SK-N-SH (cell line): ENCODE data around the gene LRRN4. TPM values are rescaled to one million over a fixed set of nuclear protein-coding genes. Genes with fewer than 3 reads are reported as not detected.

Experiments
- CTCF ChIA-PET: fragments of 300-600, 350-600 bp; formaldehyde crosslinking; extraction: SDS; loops from one replicate; lab custom pipeline; 2021; lab: Yijun Ruan, JAX
- POLR2A ChIA-PET: fragments of 350-600 bp; sonication (Branson Sonifier 250); formaldehyde crosslinking; extraction: SDS; loops from one replicate; lab custom pipeline; 2020; ENCODE audit warnings: antibody characterized with exemption, inconsistent platforms; lab: Yijun Ruan, JAX
- DNase-seq: peaks from one replicate; pipeline ENCODE4 v3.0.0; 2012
- H2AFZ ChIP-seq: fragments of 200-600 bp; sonication (generic); 2 replicates; pipeline ENCODE4 v1.8.1; 2016; ENCODE audit warnings: antibody characterized with exemption, mild to moderate bottlenecking, low read depth
- H3F3A ChIP-seq: fragments of 200-600 bp; sonication (generic); replicated peaks from 2 replicates; pipeline ENCODE3; 2016; ENCODE audit warnings: antibody characterized with exemption, mild to moderate bottlenecking; ENCODE audit not compliant: insufficient read depth
- H3K27ac ChIP-seq, 2 experiments: fragments of 200-500 bp in 1 of 2; fragments of 200-600 bp in 1 of 2; sonication (Bioruptor generic) in 1 of 2; sonication (generic), shearing (Covaris generic) in 1 of 2; 2 replicates each; pipeline versions ENCODE4 v1.5.1 to v1.6.1; 2014 to 2016; ENCODE audit warnings: low read depth in 2 of 2, inconsistent platforms in 1 of 2, low read length in 1 of 2, mild to moderate bottlenecking in 1 of 2, mixed read lengths in 1 of 2
- H3K27me3 ChIP-seq: fragments of 200-600 bp; sonication (generic), shearing (Covaris generic); 2 replicates; pipeline ENCODE4 v1.6.1; 2016; ENCODE audit warnings: mixed run types; ENCODE audit not compliant: insufficient read depth
- H3K36me3 ChIP-seq, 2 experiments: fragments of 200-500 bp in 1 of 2; fragments of 200-600 bp in 1 of 2; sonication (Bioruptor generic) in 1 of 2; sonication (generic) in 1 of 2; replicated peaks in 1 of 2; 2 replicates each; pipeline versions ENCODE3 to v1.5.1; 2014 to 2016; ENCODE audit warnings: low read length in 1 of 2, mild to moderate bottlenecking in 1 of 2; ENCODE audit not compliant: insufficient read depth in 2 of 2, control insufficient read depth in 1 of 2
- H3K4me1 ChIP-seq, 2 experiments: fragments of 200-500 bp in 1 of 2; fragments of 200-600 bp in 1 of 2; sonication (Bioruptor generic) in 1 of 2; sonication (generic), shearing (Covaris generic) in 1 of 2; 2 replicates each; pipeline versions ENCODE4 v1.5.1 to v1.6.1; 2014 to 2016; ENCODE audit warnings: low read depth in 1 of 2, low read length in 1 of 2, mixed run types in 1 of 2; ENCODE audit not compliant: insufficient read depth in 2 of 2, control insufficient read depth in 1 of 2
- H3K4me2 ChIP-seq: fragments of 200-600 bp; sonication (generic), shearing (Covaris generic); 2 replicates; pipeline ENCODE4 v1.6.1; 2017; ENCODE audit warnings: mixed run types
- H3K4me3 ChIP-seq, 2 experiments: fragments of 200-500 bp in 1 of 2; fragments of 200-600 bp in 1 of 2; sonication (Bioruptor generic) in 1 of 2; sonication (generic), shearing (Covaris generic) in 1 of 2; 2 replicates each; pipeline versions ENCODE4 v1.5.1 to v1.8.1; 2014 to 2016; ENCODE audit warnings: low read depth in 2 of 2, inconsistent platforms in 1 of 2, low read length in 1 of 2, mild to moderate bottlenecking in 1 of 2, mixed read lengths in 1 of 2, moderate library complexity in 1 of 2
- H3K79me2 ChIP-seq: fragments of 200-600 bp; sonication (generic); 2 replicates; pipeline ENCODE4 v1.8.1; 2017; ENCODE audit warnings: mild to moderate bottlenecking; ENCODE audit not compliant: insufficient read depth
- H3K9ac ChIP-seq: fragments of 200-600 bp; sonication (generic); 2 replicates; pipeline ENCODE4 v1.6.1; 2017; ENCODE audit warnings: mixed run types
- H3K9me2 ChIP-seq: fragments of 200-600 bp; sonication (generic); 2 replicates; pipeline ENCODE4 v1.6.1; 2017; ENCODE audit warnings: mixed run types
- H3K9me3 ChIP-seq: fragments of 200-600 bp; sonication (generic); 2 replicates; pipeline ENCODE4 v1.6.1; 2017; ENCODE audit warnings: mixed run types, mild to moderate bottlenecking, moderate library complexity
- H4K20me1 ChIP-seq: fragments of 200-600 bp; sonication (generic); 2 replicates; pipeline ENCODE4 v1.6.1; 2017; ENCODE audit warnings: mild to moderate bottlenecking, mixed run types; ENCODE audit not compliant: insufficient read depth
- ELF1 ChIP-seq: IDR thresholded peaks from 2 replicates; pipeline ENCODE4 v1.4.0; 2012
- FOXJ3 ChIP-seq: sonication (generic); formaldehyde crosslinking; IDR thresholded peaks from 2 replicates; pipeline ENCODE4 v1.5.1; 2020; ENCODE audit warnings: mild to moderate bottlenecking, missing genetic modification reagents
- MEF2A ChIP-seq: IDR thresholded peaks from 2 replicates; pipeline ENCODE4 v1.4.0; 2012; ENCODE audit warnings: low read depth, borderline replicate concordance
- NFIC ChIP-seq: IDR thresholded peaks from 2 replicates; pipeline ENCODE4 v1.4.0; 2012; ENCODE audit warnings: borderline replicate concordance
- RAD21 ChIP-seq: IDR thresholded peaks from 2 replicates; pipeline ENCODE4 v1.6.1; 2012; ENCODE audit warnings: mild to moderate bottlenecking, low read length
- RXRA ChIP-seq: IDR thresholded peaks from 2 replicates; pipeline ENCODE4 v1.4.0; 2012; ENCODE audit warnings: low read depth, mild to moderate bottlenecking, borderline replicate concordance
- SIN3A ChIP-seq: IDR thresholded peaks from 2 replicates; pipeline ENCODE4 v1.6.1; 2012; ENCODE audit warnings: low read depth, mild to moderate bottlenecking, low read length, moderate library complexity, borderline replicate concordance
- SMC3 ChIP-seq: IDR thresholded peaks from 2 replicates; pipeline ENCODE4 v1.6.1; 2012; ENCODE audit warnings: low read depth, low read length, improper control_type of control experiment
- TAF1 ChIP-seq: IDR thresholded peaks from 2 replicates; pipeline ENCODE4 v1.6.1; 2012; ENCODE audit warnings: low read depth, mild to moderate bottlenecking, low read length, moderate library complexity, borderline replicate concordance
- TEAD4 ChIP-seq: IDR thresholded peaks from 2 replicates; pipeline ENCODE4 v1.4.0; 2012; ENCODE audit warnings: mild to moderate bottlenecking, borderline replicate concordance; ENCODE audit not compliant: insufficient read depth
- WGBS: methylation state at CpG from one replicate; pipeline ENCODE4 v1.1.6; 2017; ENCODE audit warnings: low lambda C conversion rate; 5-methylcytosine and 5-hydroxymethylcytosine counted together
- polyA plus RNA-seq, 3 experiments: library from polyadenylated mRNA; depleted of rRNA; stranded (reverse); fragments of >200 nt; gene quantifications; 2 replicates each; pipeline ENCODE4 v1.2.3, GENCODE V29; 2012
- TF ChIP-seq, protein P1 (sequence below): fragments of 200-600 bp; sonication (generic); IDR thresholded peaks from 2 replicates; pipeline ENCODE4 v1.6.1; 2017; ENCODE audit warnings: antibody characterized with exemption, mild to moderate bottlenecking, moderate library complexity
- TF ChIP-seq, protein P2 (sequence below): IDR thresholded peaks from 2 replicates; pipeline ENCODE4 v1.4.0; 2012; ENCODE audit warnings: low read depth, borderline replicate concordance
- TF ChIP-seq, protein P3 (sequence below): fragments of 150-350 bp; IDR thresholded peaks from 2 replicates; pipeline ENCODE4 v1.6.1; 2016; ENCODE audit warnings: mild to moderate bottlenecking, low read depth, low read length
- TF ChIP-seq, protein P4 (sequence below): fragments of 150-350 bp; IDR thresholded peaks from 2 replicates; pipeline ENCODE4 v1.6.1; 2017; ENCODE audit warnings: antibody characterized with exemption, low read length, low read depth, borderline replicate concordance

The LRRN4 gene
- polyA plus RNA-seq, 1 of the 3 experiments (the other 2 are of a cell fraction): 0.05 TPM

DNA sequence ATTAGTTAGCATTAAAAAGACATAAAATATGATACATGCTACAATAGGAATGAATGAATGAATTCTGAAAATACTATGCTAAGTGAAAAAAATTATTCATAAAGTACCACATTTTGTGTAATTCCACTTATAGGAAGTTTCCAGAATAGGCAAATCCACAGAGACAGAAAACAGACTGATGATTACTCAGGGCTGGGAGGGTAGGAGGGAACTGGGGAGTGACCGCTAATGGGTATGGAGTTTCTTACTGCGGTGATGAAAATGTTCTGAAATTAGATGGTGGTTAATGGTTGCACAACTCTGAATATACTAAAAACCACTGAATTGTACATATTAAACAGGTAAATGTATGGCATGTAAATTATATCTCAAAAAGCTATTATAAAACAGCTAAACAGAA, 46.4 kb upstream of the LRRN4 start:
- ChIA-PET POLR2A (no interaction called here), CTCF (interaction anchor here (0.6 kb wide), 1 partner anchor 1535 kb away, joined by 3 read pairs; no protein-coding TSS in a partner anchor)
- TF ChIP-seq, protein P1, sequence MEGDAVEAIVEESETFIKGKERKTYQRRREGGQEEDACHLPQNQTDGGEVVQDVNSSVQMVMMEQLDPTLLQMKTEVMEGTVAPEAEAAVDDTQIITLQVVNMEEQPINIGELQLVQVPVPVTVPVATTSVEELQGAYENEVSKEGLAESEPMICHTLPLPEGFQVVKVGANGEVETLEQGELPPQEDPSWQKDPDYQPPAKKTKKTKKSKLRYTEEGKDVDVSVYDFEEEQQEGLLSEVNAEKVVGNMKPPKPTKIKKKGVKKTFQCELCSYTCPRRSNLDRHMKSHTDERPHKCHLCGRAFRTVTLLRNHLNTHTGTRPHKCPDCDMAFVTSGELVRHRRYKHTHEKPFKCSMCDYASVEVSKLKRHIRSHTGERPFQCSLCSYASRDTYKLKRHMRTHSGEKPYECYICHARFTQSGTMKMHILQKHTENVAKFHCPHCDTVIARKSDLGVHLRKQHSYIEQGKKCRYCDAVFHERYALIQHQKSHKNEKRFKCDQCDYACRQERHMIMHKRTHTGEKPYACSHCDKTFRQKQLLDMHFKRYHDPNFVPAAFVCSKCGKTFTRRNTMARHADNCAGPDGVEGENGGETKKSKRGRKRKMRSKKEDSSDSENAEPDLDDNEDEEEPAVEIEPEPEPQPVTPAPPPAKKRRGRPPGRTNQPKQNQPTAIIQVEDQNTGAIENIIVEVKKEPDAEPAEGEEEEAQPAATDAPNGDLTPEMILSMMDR: no peak
- TF ChIP-seq NFIC: no peak

DNA sequence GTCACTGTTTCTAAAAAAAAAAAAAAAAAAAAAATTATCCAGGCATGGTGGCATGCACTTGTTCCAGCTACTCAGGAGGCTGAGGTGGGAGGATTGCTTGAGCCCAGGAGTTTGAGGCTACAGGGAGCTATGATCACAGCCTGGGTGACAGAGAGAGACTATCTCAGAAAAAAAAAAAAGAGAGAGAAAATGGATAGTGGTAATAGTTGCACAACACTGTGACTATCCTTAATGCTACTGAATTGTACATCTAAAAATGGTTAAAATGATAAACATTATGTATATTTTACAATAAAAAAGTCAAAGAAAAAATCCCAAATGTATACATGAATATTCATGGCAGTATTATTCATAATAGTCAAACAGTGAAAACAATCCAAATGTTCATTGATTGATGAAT, 46.0 kb upstream of the LRRN4 start:
- Histone ChIP-seq H3K27ac (no peak overlapping the region), H3K9me3 (no peaks in the 10 kb centered on the region), H3K36me3 (no peaks in the 10 kb centered on the region), H3K4me3 (no peak overlapping the region), H3K79me2 (no peaks in the 10 kb centered on the region), H3F3A (no peaks in the 10 kb centered on the region), H3K9me2 (no peaks in the 10 kb centered on the region), H3K9ac (no peak overlapping the region), H3K4me2 (no peak overlapping the region), H2AFZ (no peak overlapping the region), H3K27me3 (no peaks in the 10 kb centered on the region), H3K4me1 (no peaks in the 10 kb centered on the region), H4K20me1 (no peaks in the 10 kb centered on the region)
- ChIA-PET POLR2A (no interaction called here), CTCF (interaction anchor here (0.6 kb wide), 1 partner anchor 1535 kb away, joined by 3 read pairs; no protein-coding TSS in a partner anchor)
- no peak for TF ChIP-seq SIN3A
- TF ChIP-seq FOXJ3 (CRISPR knock-in tag): no peak
- TF ChIP-seq RXRA: no peak
- TF ChIP-seq, protein P2, sequence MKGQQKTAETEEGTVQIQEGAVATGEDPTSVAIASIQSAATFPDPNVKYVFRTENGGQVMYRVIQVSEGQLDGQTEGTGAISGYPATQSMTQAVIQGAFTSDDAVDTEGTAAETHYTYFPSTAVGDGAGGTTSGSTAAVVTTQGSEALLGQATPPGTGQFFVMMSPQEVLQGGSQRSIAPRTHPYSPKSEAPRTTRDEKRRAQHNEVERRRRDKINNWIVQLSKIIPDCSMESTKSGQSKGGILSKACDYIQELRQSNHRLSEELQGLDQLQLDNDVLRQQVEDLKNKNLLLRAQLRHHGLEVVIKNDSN: no peak
- TF ChIP-seq NFIC: no peak
- TF ChIP-seq TAF1: no peak
- TF ChIP-seq MEF2A: no peak
- DNase-seq: no peak

More for the DNA sequence above, 46.4 kb upstream of the LRRN4 start:
- no peaks in the 10 kb centered on the region for H3K79me2 ChIP-seq
- H3K9ac ChIP-seq: no peak overlapping the region
- H3K27me3 ChIP-seq: no peaks in the 10 kb centered on the region
- H3K4me1 ChIP-seq: no peaks in the 10 kb centered on the region
- no peak overlapping the region for H3K4me2 ChIP-seq
- H3K4me3 ChIP-seq: no peak overlapping the region
- no peaks in the 10 kb centered on the region for H4K20me1 ChIP-seq
- no peaks in the 10 kb centered on the region for H3F3A ChIP-seq
- H3K9me3 ChIP-seq: no peaks in the 10 kb centered on the region
- H3K27ac ChIP-seq: no peak overlapping the region
- H2AFZ ChIP-seq: no peak overlapping the region
- no peaks in the 10 kb centered on the region for H3K9me2 ChIP-seq
- 97% methylated on average over 2 of the region's 2 CpGs for WGBS
- DNase-seq: no peak
- H3K36me3 ChIP-seq: no peaks in the 10 kb centered on the region

DNA sequence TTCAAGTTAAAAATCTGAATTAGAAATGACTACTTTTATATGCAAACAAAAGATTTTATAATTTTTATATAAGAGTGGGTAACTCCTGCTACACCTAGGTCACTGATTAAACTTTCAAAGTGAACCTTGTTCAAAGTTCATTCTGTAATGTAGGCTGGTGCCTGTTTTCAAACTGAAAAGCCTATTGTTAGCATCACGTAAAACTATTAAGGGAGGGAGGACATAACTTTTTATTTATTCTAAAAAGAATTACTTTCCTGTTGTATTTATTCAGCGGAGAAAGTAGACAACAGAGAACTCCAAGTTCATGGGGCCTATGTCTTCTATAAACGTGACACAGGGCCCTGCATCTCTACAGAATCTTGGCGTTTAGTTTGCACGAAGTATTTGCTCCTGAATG, 41.5 kb upstream of the LRRN4 start:
- Histone ChIP-seq H3K36me3 (no peaks in the 10 kb centered on the region), H3K27ac (no peak overlapping the region), H3K9me2 (no peaks in the 10 kb centered on the region), H3K4me3 (no peak overlapping the region), H4K20me1 (no peaks in the 10 kb centered on the region), H3K9ac (no peak overlapping the region), H3K4me2 (no peak overlapping the region), H3F3A (no peaks in the 10 kb centered on the region), H2AFZ (no peak overlapping the region), H3K9me3 (no peaks in the 10 kb centered on the region), H3K27me3 (no peaks in the 10 kb centered on the region), H3K4me1 (no peaks in the 10 kb centered on the region), H3K79me2 (no peaks in the 10 kb centered on the region)
- no peak for DNase-seq
- ChIA-PET POLR2A (no interaction called here), CTCF (no interaction called here)
- WGBS: 74% methylated on average over 5 of the region's 5 CpGs
- TF ChIP-seq, protein P3, sequence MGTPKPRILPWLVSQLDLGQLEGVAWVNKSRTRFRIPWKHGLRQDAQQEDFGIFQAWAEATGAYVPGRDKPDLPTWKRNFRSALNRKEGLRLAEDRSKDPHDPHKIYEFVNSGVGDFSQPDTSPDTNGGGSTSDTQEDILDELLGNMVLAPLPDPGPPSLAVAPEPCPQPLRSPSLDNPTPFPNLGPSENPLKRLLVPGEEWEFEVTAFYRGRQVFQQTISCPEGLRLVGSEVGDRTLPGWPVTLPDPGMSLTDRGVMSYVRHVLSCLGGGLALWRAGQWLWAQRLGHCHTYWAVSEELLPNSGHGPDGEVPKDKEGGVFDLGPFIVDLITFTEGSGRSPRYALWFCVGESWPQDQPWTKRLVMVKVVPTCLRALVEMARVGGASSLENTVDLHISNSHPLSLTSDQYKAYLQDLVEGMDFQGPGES: no peak
- no peak for TF ChIP-seq SIN3A
- TF ChIP-seq ELF1: no peak
- no peak for TF ChIP-seq TEAD4
- TF ChIP-seq RAD21: no peak
- no peak for TF ChIP-seq SMC3
- TF ChIP-seq, protein P4, sequence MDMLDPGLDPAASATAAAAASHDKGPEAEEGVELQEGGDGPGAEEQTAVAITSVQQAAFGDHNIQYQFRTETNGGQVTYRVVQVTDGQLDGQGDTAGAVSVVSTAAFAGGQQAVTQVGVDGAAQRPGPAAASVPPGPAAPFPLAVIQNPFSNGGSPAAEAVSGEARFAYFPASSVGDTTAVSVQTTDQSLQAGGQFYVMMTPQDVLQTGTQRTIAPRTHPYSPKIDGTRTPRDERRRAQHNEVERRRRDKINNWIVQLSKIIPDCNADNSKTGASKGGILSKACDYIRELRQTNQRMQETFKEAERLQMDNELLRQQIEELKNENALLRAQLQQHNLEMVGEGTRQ: no peak
